ENCODE data around the gene ARL17B.
"Not testable (repeated sequence)": the region's sequence is repeated elsewhere in the genome, so short reads cannot be mapped to it uniquely, and the experiment has no call there.

DNA sequence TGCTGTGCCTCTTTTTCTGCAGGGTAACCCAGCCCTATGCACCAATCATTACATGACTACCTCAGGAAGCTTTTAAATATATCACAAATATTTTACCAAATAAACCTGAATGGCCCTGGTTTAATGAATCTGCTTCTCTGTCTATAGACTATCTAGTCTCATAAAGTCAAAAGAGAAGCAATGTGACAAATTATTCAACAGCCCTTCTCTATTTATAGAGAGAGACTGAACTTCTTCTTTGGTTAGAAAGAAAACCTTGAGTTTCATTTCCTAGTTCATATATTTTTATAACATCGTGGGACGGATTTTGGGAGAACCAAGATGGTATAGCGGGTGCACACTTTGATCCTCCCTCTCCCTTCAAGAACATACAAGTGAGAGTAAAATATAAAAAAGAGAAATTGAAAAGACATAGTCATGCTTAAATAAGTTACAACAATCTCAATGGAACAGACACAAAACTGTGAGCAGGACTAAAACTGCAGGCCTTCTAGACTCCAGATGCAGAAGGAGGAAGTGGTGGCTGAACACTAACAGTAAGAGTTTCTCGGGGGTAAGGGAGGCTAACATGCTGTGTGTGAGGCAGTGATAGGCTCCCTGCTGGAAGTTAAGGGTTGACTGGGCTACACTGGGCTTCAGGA, 70.5 kb downstream of the ARL17B start:
- TF ChIP-seq, protein P1, sequence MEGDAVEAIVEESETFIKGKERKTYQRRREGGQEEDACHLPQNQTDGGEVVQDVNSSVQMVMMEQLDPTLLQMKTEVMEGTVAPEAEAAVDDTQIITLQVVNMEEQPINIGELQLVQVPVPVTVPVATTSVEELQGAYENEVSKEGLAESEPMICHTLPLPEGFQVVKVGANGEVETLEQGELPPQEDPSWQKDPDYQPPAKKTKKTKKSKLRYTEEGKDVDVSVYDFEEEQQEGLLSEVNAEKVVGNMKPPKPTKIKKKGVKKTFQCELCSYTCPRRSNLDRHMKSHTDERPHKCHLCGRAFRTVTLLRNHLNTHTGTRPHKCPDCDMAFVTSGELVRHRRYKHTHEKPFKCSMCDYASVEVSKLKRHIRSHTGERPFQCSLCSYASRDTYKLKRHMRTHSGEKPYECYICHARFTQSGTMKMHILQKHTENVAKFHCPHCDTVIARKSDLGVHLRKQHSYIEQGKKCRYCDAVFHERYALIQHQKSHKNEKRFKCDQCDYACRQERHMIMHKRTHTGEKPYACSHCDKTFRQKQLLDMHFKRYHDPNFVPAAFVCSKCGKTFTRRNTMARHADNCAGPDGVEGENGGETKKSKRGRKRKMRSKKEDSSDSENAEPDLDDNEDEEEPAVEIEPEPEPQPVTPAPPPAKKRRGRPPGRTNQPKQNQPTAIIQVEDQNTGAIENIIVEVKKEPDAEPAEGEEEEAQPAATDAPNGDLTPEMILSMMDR (IDR thresholded peaks at IDR 0.05 in 2 of 3, conservative IDR thresholded peaks at IDR 0.05 in 1 of 3; ENCODE audit: borderline replicate concordance in 1 of 3, insufficient read depth in 1 of 3, low read depth in 2 of 3, low read length in 2 of 3) = not testable (repeated sequence)
- TF ChIP-seq POLR2A (IDR thresholded peaks at IDR 0.05; ENCODE audit: borderline replicate concordance, extremely low read depth, insufficient read depth, insufficient read length); EZH2 (IDR thresholded peaks at IDR 0.05); CEBPB (IDR thresholded peaks at IDR 0.05; ENCODE audit: low read depth); ELF1 (IDR thresholded peaks at IDR 0.05; ENCODE audit: borderline replicate concordance, low read depth); EZH2phosphoT487 (IDR thresholded peaks at IDR 0.05; ENCODE audit: borderline replicate concordance); POLR2AphosphoS5 (IDR thresholded peaks at IDR 0.05; ENCODE audit: low read depth, low read length); JUND (IDR thresholded peaks at IDR 0.05); RAD21 (IDR thresholded peaks at IDR 0.05; ENCODE audit: low read depth); EGR1 (IDR thresholded peaks at IDR 0.05; ENCODE audit: low read depth); SRF (IDR thresholded peaks at IDR 0.05; ENCODE audit: low read depth); SIN3A (IDR thresholded peaks at IDR 0.05; ENCODE audit: low read depth): not testable (repeated sequence)
- TF ChIP-seq, protein P2, sequence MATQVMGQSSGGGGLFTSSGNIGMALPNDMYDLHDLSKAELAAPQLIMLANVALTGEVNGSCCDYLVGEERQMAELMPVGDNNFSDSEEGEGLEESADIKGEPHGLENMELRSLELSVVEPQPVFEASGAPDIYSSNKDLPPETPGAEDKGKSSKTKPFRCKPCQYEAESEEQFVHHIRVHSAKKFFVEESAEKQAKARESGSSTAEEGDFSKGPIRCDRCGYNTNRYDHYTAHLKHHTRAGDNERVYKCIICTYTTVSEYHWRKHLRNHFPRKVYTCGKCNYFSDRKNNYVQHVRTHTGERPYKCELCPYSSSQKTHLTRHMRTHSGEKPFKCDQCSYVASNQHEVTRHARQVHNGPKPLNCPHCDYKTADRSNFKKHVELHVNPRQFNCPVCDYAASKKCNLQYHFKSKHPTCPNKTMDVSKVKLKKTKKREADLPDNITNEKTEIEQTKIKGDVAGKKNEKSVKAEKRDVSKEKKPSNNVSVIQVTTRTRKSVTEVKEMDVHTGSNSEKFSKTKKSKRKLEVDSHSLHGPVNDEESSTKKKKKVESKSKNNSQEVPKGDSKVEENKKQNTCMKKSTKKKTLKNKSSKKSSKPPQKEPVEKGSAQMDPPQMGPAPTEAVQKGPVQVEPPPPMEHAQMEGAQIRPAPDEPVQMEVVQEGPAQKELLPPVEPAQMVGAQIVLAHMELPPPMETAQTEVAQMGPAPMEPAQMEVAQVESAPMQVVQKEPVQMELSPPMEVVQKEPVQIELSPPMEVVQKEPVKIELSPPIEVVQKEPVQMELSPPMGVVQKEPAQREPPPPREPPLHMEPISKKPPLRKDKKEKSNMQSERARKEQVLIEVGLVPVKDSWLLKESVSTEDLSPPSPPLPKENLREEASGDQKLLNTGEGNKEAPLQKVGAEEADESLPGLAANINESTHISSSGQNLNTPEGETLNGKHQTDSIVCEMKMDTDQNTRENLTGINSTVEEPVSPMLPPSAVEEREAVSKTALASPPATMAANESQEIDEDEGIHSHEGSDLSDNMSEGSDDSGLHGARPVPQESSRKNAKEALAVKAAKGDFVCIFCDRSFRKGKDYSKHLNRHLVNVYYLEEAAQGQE (IDR thresholded peaks at IDR 0.05; ENCODE audit: low read depth) = not testable (repeated sequence)
